Aorta (tissue), 5 donors: ENCODE results near the gene ZNF22. TPM values are rescaled to one million over a fixed set of nuclear protein-coding genes. Genes with fewer than 3 reads are reported as not detected.

Experiments used
- ATAC-seq: fragments of 200-7000 bp; cut with Tn5 transposase; one replicate; pipeline ENCODE4 v1.9.1; 2022; ENCODE audit warnings: moderate library complexity; ENCODE audit not compliant: low FRiP score
- DNase-seq, 2 donors: peaks; one replicate each; pipeline ENCODE4 v3.0.0-alpha.2; 2020
- H3K27ac ChIP-seq, 2 donors: one replicate each; pipeline ENCODE4 v1.5.1; 2013; ENCODE audit warnings: low read length in 2 of 2, mild to moderate bottlenecking in 2 of 2, moderate library complexity in 2 of 2, control low read depth in 1 of 2, inconsistent platforms in 1 of 2, low read depth in 1 of 2
- H3K27me3 ChIP-seq, 2 donors: one replicate each; pipeline ENCODE4 v1.6.1; 2013; ENCODE audit warnings: control low read depth in 1 of 2, low read length in 1 of 2, mild to moderate bottlenecking in 1 of 2, moderate library complexity in 1 of 2; ENCODE audit not compliant: insufficient read depth in 2 of 2, control insufficient read depth in 1 of 2
- H3K36me3 ChIP-seq, 2 donors: one replicate each; pipeline ENCODE4 v1.6.1; 2013; ENCODE audit warnings: control low read depth in 1 of 2, low read length in 1 of 2, mild to moderate bottlenecking in 1 of 2; ENCODE audit not compliant: insufficient read depth in 2 of 2, control insufficient read depth in 1 of 2
- H3K4me1 ChIP-seq, 2 donors: one replicate each; pipeline ENCODE4 v1.6.1; 2013; ENCODE audit warnings: low read length in 2 of 2, control low read depth in 1 of 2, mild to moderate bottlenecking in 1 of 2, moderate library complexity in 1 of 2; ENCODE audit not compliant: insufficient read depth in 2 of 2, control insufficient read depth in 1 of 2
- H3K4me3 ChIP-seq, 2 donors: one replicate each; pipeline ENCODE4 v1.5.1; 2013; ENCODE audit warnings: low read length in 2 of 2, control low read depth in 1 of 2, mild to moderate bottlenecking in 1 of 2
- H3K9me3 ChIP-seq: one replicate; pipeline ENCODE4 v1.6.1; 2013; ENCODE audit warnings: mild to moderate bottlenecking, low read length; ENCODE audit not compliant: control insufficient read depth
- WGBS, 2 donors: extraction: QIAGEN DNeasy Blood & Tissue Kit; methylation state at CpG; one replicate each; pipeline ENCODE4 v1.1.7; 2013; 5-methylcytosine and 5-hydroxymethylcytosine counted together
- intact Hi-C, 2 donors: fragments of 100-400 bp; cut with DNase I; formaldehyde crosslinking; loops; one replicate each; pipeline versions ENCODE4 v1.14.2 to v1.15.0; 2022
- polyA plus RNA-seq, 2 donors: library from polyadenylated mRNA; stranded (reverse); fragments of 200-250 nt; gene quantifications; one replicate each; pipeline ENCODE4 v1.2.3, GENCODE V29; 2013
- total RNA-seq, 2 donors: library from RNA; stranded (reverse); fragmentation: NEBNext Ultra II Directional; extraction: Animal tissue kit (Norgen Biotek cat#: 25700); gene quantifications; one replicate each; pipeline ENCODE4 v1.2.1, GENCODE V29; 2021
- donor health status: healthy with polysubstance abuse.
- donor health status: Bipolar disorder and iron deficiency.
- donor health status: DM: no; HTN: no; CAD: no.
- donor health status: DM: no; HTN: no; CAD: no.
- donor health status: DM: yes; HTN: yes; CAD: no.

ZNF22 gene
- total and polyA plus RNA-seq, 4 donors = 12.4 to 20.9 (median 19.9) TPM

DNA sequence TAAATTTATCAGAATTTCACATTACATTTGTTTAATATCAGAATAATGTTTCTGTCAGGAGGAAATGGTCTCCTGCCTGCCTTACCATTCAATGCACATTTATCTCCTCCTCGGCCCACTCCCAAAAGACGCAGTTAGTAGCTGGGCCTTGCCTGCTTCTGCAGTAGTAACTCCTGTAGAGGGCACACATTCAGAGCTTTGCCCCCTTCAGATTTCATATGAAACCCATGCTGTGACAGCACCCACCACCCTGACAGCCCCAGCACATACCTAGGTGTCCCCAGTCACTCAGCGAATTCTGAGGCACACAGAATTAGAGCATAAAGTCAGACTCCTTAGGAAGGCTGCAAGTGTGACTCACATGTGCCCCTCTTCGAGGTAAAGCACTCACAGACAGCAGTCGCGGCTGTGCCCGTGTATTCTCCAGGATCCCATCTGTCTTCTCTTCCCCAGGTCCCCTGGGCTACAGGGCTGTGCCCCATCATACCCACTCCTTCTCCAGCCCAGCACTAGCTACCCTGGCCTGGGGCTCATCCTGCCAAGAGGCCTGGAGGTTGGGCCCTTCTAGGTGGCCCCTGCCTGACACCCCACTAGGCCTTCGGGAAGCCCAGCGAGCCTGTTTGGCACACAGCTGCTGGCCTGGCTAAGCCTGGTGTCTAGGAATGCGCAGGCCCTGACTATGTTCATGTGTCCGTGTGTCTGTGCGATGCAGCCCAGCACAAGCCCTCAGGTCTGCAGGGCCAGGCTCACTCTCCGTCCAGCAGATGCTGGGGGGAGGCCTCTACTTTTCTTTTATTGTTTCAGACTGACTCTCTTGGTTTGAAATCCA lies 17.4 kb upstream of the ZNF22 start:
- H3K4me3 ChIP-seq = no peak overlapping the region
- peak in 1 of 2 donors; percentile 69 for DNase-seq
- intact Hi-C loops = loop anchor here in 1 of 2 donors (5.0 kb wide), 1 partner anchor 1161 kb away; no protein-coding TSS in a partner anchor
- no peaks in the 10 kb centered on the region for H3K9me3 ChIP-seq
- H3K27me3 ChIP-seq = no peaks in the 10 kb centered on the region
- no peaks in the 10 kb centered on the region for H3K36me3 ChIP-seq
- H3K27ac ChIP-seq = no peak overlapping the region
- 66 to 68% methylated on average over 13 of the region's 13 CpGs for WGBS, 2 donors
- no peak for ATAC-seq
- H3K4me1 ChIP-seq = peaks cover 3 to 5% of the 10 kb centered on the region in 2 donors

DNA sequence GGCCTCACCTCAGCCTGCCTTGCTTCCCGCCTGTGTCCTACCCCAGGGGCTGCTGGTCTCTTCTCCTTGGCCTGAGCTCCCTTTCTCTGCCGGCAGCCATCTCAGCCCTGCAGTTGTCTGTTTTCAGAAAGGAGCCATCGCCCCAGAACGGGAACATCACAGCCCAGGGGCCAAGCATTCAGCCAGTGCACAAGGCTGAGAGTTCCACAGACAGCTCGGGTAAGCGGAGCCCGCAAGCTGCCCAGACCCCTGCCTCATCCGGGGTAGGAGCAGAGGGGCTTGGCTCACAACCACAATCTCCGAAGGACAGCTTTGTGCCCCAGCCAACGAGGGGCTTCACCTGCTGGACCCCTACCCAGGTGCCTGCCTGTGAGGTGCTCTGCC lies 16.8 kb upstream of the ZNF22 start:
- Histone ChIP-seq H3K4me3 (no peak overlapping the region), H3K4me1 (peaks cover 3 to 5% of the 10 kb centered on the region in 2 donors), H3K36me3 (no peaks in the 10 kb centered on the region), H3K9me3 (no peaks in the 10 kb centered on the region), H3K27ac (peak overlapping the region in 1 of 2 donors; percentile 50), H3K27me3 (no peaks in the 10 kb centered on the region)
- ATAC-seq (no peak), DNase-seq (peak in 1 of 2 donors; percentile 59)
- WGBS, 2 donors = 88% methylated on average over 10 of the region's 10 CpGs
- intact Hi-C loops = loop anchor here in 1 of 2 donors (5.0 kb wide), 1 partner anchor 1162 kb away; no protein-coding TSS in a partner anchor

GRCh38 chr10:44984671-44985101 lies 16.0 kb upstream of the ZNF22 start:
- Histone ChIP-seq H3K27ac (peak overlapping the region in 1 of 2 donors; percentile 50), H3K9me3 (no peaks in the 10 kb centered on the region), H3K36me3 (no peaks in the 10 kb centered on the region), H3K27me3 (no peaks in the 10 kb centered on the region), H3K4me3 (no peak overlapping the region), H3K4me1 (peaks cover 0 to 5% of the 10 kb centered on the region in 2 donors)
- DNase-seq (peak in 1 of 2 donors; percentile 50), ATAC-seq (no peak)
- intact Hi-C loops = loop anchor here in 1 of 2 donors (5.0 kb wide), 1 partner anchor 1162 kb away; no protein-coding TSS in a partner anchor
- 80 to 85% methylated on average over 15 of the region's 15 CpGs for WGBS, 2 donors

GRCh38 chr10:44985175-44985681 lies 15.5 kb upstream of the ZNF22 start:
- H3K4me1 ChIP-seq = peaks cover 0 to 5% of the 10 kb centered on the region in 2 donors
- peak overlapping the region; percentile 47 to 86 for H3K27ac ChIP-seq
- WGBS, 2 donors = 18 to 28% methylated on average over 9 of the region's 9 CpGs
- intact Hi-C loops = no loop called here
- H3K27me3 ChIP-seq = no peaks in the 10 kb centered on the region
- no peak overlapping the region for H3K4me3 ChIP-seq
- no peaks in the 10 kb centered on the region for H3K36me3 ChIP-seq
- DNase-seq = no peak
- H3K9me3 ChIP-seq = no peaks in the 10 kb centered on the region
- no peak for ATAC-seq

GRCh38 chr10:44986179-44986578 lies 14.5 kb upstream of the ZNF22 start:
- no peak overlapping the region for H3K4me3 ChIP-seq
- no peaks in the 10 kb centered on the region for H3K9me3 ChIP-seq
- H3K4me1 ChIP-seq = peaks cover 0 to 5% of the 10 kb centered on the region in 2 donors
- H3K27me3 ChIP-seq = no peaks in the 10 kb centered on the region
- no peak for ATAC-seq
- WGBS, 2 donors = 30% methylated on average over 3 of the region's 3 CpGs
- no peak for DNase-seq
- peak overlapping the region; percentile 50 to 88 for H3K27ac ChIP-seq
- H3K36me3 ChIP-seq = no peaks in the 10 kb centered on the region
- intact Hi-C loops = no loop called here

GRCh38 chr10:44986670-44987069 lies 14.1 kb upstream of the ZNF22 start:
- Histone ChIP-seq H3K4me1 (peaks cover 0 to 5% of the 10 kb centered on the region in 2 donors), H3K9me3 (no peaks in the 10 kb centered on the region), H3K27ac (peak overlapping the region in 1 of 2 donors; percentile 50), H3K4me3 (no peak overlapping the region), H3K27me3 (no peaks in the 10 kb centered on the region), H3K36me3 (no peaks in the 10 kb centered on the region)
- 0 to 3% methylated on average over 3 of the region's 3 CpGs for WGBS, 2 donors
- intact Hi-C loops = no loop called here
- no peak for DNase-seq
- peak; percentile 62 for ATAC-seq

DNA sequence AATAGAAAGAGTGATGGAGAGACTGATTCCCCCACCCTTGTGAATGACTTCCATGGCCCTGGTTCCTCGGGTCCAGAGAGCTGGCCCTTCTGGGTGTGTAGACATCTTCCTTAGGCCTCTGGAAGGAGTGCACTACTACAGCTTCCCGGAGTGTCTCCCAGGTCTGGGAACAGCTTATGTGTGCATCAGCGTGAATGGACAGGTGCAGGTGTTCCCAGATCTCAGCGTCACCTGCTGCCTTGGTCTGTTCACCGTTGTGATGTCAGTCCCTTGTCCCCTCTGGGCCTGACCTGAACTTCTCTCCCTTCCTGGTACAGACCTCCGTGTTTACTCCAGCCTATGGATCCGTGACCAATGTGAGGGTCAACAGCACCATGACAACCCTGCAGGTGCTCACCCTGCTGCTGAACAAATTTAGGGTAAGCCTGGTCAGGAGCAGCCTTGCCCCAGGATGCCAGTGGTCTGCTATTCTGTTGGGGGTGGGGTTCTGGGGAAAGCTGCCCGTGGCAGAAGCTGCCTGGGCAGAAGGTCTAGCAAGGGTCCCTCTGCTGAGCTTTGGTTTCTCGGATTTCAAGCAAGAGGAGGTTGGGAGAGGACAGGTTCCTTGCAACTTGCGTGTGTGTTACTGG lies 11.7 kb upstream of the ZNF22 start:
- DNase-seq = no peak
- intact Hi-C loops = no loop called here
- ATAC-seq = no peak
- Histone ChIP-seq H3K4me3 (no peak overlapping the region), H3K9me3 (no peaks in the 10 kb centered on the region), H3K27me3 (no peaks in the 10 kb centered on the region), H3K27ac (peak overlapping the region in 1 of 2 donors; percentile 5), H3K4me1 (peaks cover 4 to 5% of the 10 kb centered on the region in 2 donors), H3K36me3 (no peaks in the 10 kb centered on the region)
- WGBS, 2 donors = 95 to 96% methylated on average over 10 of the region's 10 CpGs

- H3K4me3 ChIP-seq = no peak overlapping the region
- H3K27ac ChIP-seq = no peak overlapping the region
- intact Hi-C loops = no loop called here
- H3K36me3 ChIP-seq = no peaks in the 10 kb centered on the region
- H3K27me3 ChIP-seq = no peaks in the 10 kb centered on the region
- H3K9me3 ChIP-seq = no peaks in the 10 kb centered on the region
- peaks cover 4 to 5% of the 10 kb centered on the region in 2 donors for H3K4me1 ChIP-seq
- DNase-seq = no peak
- 86 to 88% methylated on average over 14 of the region's 14 CpGs for WGBS, 2 donors
- ATAC-seq = no peak
Measured at GRCh38 chr10:44989597-44990301, 11.0 kb upstream of the ZNF22 start.
